Kidney capillary endothelial cell (primary cell): Measurements from ENCODE around the gene RMDN3.

ENCODE experiments used
- DNase-seq: peaks from one replicate; pipeline ENCODE4 v3.0.0-alpha.2; 2018; ENCODE audit warnings: low spot score

Gene RMDN3

DNA sequence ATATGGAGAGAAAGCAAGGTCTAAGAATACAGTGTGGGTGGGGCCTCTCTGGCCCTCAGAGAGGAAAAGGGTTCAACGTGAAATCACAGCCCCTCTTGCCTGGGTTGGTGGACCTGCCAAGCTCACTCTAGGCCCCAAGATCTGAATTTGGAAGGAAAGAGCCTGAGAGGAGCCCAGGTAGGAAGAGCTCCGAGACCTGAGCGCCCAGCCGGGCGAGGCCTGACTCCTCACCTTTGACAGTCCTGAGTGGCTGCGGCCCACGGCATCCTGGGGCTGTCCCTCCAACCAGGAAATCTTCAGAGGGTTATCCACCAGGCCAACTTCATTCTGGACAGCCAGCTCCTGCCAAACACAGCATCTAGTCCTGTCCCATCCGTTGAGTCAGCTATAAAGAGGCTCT lies 18.4 kb upstream of the RMDN3 start:
- no peak for DNase-seq

- no peak for DNase-seq
Measured at GRCh38 chr15:40772014-40772413, 17.0 kb upstream of the RMDN3 start.

DNA sequence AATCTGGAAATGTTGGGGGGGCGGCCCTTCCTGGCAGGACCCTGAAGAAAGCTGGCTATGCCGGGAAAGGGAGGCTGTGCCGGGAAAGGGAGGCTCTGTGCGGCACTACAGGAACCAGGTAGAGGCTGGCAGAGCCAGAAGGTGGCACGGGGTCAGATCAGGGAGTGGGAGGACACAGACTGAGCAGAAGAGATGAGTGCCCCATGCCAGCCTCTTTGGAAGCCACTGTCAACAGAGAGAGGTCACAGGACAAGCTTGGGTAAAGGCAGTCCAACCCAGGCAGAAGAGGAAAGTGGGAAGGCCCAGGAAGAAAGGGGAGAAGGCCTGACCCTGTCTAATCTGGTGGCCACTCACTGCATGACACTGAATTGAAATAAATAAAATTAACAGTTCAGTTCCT lies 16.2 kb upstream of the RMDN3 start:
- DNase-seq, result no peak

GRCh38 chr15:40770147-40770721 lies 15.2 kb upstream of the RMDN3 start:
- no peak for DNase-seq

- no peak for DNase-seq
Measured at GRCh38 chr15:40769274-40770146, 14.5 kb upstream of the RMDN3 start, which contains the start of gene C15orf62. Gene C15orf62 (plus strand): TSS chr15:40769980. CDS start chr15:40770496, 516 bp downstream.

- no peak for DNase-seq
Measured at GRCh38 chr15:40768521-40769273, 13.6 kb upstream of the RMDN3 start.

DNA sequence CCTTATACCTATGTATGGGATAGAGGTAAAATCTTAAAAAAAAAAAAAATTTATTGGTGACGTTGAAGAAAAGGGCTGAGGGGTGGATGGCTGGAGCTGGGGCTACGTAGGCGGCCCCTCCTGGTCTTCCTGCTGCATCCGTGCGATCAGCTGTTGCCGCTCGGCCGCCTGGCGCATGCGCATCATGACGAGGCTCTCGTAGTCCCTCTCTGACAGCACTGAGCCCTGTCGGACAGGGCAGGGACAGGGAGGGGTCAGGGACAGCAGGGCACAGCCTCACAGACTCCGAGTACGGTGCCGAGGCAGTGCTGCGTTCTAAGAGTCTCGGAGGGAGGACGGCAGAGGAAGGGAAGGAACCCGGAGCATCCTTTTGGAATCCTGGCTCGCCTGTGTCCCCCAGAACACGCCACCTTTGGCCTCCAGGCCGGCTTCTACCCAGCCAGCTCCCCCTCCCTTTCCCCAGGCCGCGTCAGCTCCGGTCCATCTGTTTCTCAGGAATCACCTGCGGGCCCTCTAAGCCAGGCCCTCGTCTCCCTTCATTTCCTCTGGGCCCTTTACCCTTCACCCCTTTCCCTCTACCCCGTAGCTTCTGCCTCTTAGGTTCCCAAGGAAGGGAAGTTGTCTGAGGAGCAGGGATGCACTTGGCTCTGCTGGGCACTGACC lies 12.9 kb upstream of the RMDN3 start:
- no peak for DNase-seq

DNA sequence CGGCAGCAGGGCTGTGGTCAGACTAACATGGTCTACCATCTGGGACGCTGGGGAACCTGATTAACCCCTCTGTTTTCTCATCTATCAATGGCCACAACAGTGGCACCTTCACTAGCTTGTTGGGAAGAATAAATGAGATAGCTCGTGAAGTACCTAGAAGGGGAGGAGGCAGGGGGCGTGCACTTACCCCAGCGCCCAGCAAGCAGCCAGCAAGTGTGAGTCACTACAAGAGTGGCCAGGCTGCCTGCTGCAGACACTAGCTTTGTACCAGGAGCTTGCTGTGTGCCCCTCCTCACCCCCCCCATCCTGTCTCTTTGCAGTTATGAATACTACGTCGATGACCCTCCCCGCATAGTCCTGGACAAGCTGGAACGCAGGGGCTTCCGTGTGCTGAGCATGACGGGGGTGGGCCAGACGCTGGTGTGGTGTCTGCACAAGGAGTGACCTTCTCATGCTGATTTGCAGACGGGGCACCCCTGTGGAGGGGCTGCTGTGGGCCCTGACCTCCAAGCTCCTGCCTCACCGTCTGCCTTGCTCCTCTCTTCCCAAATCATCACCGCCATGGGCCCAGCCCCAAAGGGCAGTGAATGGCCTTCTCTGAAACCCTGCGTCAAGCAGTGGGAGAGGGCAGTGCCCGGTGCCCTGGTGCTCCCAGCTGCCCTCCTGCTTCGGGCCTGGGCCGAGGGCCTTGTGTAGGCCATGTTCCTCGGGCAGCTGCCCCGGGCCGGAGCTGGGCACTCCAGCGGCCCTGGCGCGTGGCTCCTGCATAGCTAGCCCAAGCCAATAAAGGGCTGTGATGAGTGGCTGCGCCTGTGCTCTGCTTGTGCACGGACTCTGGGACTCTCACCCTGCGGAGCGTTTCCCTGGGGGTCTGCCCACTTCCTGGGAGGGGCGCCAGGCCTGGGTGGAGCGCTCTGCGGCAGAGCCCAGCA lies 12.1 kb upstream of the RMDN3 start:
- DNase-seq, result no peak

GRCh38 chr15:40766194-40766815 lies 11.3 kb upstream of the RMDN3 start:
- DNase-seq, result no peak

DNA sequence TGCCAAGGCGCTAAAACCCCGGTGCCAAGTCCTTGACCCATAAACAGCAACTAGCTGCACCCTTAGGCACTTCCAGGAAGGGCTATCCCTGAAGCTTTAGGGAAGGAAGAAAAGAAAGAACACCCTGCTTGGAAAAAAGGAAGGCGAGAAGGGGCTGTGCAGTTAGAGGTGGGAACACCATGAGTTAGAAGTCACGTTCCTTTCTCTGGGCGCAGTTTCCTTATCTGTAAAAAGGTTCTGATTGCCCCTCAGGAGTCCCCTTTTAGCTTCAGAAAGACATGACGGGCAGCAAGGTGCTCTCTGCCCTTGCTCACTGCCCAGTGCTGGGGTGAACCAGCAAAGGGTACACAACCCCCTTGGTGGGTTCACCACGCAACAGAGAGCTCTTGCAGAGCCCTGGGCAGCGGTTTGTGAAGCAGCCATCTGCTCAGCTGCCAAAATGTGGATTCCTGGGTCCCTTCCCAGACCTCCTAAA lies 9.6 kb upstream of the RMDN3 start:
- DNase-seq, result no peak

DNA sequence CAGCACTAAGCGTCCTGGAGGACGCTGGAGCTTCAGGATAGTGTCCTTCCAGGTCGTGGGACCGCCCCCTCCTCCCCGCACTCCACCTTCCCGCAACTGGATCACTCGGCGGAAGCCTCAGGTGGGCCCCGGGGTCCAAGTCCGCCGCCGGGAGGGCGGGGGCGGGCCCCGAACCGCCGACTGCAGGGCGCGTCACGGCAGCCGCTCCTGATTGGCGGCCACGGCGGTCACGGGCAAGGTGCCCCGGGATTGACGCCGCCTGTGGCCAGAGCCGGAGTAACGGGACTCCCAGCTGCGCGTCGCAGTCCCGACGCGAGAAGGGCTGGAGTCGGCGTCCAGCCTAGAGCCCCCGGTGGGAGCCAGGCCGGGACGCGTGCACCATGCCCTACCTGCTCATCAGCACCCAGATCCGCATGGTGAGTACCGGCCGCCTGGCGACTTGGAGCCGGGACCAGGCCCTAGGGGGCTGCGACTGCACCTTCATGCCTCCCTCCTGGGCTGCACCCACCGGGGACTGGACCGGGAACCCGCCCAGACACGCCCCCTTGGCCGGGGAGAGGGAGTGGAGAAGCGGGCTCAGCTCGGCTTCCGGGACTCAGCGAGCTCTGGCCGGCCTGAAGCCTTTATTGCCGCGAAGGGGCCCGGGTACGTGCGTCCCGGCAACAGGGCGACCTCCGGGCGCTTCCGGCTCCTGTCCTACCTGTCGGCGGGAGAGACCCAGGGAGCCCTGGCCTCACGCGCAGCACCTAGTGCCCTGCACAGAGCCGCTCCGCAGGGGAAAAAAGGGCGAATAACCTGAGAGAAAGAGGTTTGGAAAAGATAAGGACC lies 9.0 kb upstream of the RMDN3 start, which contains the start of gene GCHFR:
GCHFR (plus strand) TSS at position 268 of the 828 bp plus-strand sequence; CDS start at position 381, 113 bp downstream.
- DNase-seq, result no peak

DNA sequence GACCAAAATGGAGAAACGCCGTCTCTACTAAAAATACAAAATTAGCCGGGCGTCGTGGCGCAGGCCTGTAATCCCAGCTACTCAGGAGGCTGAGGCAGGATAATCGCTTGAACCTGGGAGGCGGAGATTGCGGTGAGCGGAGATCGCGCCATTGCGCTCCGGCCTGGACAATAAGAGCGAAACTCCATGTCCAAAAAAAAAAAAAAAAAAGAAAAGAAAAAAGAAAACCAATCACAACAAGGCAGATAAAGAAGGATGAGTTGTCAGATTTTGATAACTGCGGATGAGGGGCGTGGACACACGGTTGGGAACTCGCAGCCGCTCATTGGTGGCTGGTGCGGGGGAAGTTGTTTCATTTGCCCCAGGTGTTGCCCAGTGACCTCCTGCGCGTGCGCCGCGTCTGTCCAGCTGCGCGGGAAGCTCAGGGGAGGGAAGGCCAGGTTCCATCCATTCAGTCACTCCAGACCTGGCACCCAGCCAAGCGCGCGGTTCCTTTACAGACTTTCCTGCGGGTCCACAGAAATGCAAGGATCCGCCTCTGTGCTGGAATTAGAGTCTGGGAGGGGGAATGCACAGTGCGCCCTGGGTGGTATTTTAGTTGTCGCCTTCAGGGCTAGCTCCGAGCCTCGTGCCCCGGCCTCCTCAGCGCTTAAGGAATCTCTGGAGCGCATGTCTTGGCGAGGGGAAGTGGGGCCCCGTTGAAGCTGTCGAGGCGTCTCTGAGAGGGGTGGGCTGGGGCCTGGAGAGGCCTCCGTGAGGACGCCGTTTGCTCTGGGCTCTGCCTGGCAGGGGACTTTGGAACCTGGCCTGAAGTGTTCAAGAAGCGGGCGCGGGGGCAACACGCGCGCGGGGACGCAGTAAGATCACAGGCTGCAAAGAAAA lies 8.1 kb upstream of the RMDN3 start:
- DNase-seq, result no peak

GRCh38 chr15:40759961-40760360 lies 4.9 kb upstream of the RMDN3 start:
- no peak for DNase-seq

- no peak for DNase-seq
Measured at GRCh38 chr15:40756938-40757337, 1.9 kb upstream of the RMDN3 start.

DNA sequence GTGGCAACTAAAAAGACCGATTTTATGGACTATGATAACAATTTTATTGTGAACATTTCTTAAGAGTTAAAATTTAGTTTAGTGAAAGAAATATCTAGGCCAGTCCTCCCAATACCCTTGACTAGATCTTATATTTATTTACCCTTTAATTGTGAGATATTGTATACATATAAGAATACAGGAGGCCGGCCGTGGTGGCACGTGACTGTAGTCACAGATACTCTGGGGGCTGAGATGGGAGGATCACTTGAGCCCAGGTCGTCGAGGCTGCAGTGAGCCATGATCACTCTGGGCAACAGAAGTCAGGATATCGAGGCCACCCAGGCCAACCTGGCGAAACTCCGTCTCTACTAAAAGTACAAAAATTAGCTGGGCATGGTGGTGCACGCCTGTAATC lies 756 bp upstream of the RMDN3 start:
- no peak for DNase-seq

DNA sequence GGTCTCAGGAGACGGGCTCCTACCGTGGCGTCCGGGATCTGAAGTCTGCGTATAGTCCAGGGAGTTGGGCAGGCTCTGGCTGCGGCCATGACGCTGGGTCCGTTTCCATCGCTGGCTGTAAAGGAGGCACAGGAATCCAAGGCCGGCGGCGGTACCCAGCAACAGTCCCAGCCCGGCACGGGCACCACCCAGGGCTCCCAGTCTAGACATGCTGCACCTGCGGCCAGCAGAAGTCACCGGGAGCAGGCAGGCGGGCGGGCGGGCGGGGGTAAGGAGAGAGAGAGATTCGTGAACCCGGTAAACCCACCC lies 526 bp downstream of the RMDN3 start:
- no peak for DNase-seq

DNA sequence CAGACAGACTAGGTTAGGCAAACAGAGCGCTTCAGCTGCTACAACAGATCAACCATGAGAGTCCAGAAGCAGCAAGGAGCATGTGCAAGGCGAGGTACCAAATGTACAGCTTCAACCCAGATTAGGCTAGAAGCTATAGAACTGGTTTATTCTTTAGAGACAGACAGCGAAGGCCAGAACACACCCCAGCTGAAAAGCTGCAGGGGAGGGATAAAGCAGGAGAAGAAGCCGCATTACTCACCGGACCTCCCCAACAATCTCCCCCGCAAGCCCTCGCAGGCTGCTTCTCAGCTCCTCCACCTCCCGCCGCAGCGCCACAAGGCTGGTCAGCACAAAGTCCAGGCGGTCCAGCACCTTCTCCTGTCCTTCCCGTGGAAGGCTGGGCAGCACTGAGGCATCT lies 3.3 kb downstream of the RMDN3 start:
- DNase-seq, result no peak

GRCh38 chr15:40750885-40751284 lies 4.2 kb downstream of the RMDN3 start:
- DNase-seq, result no peak

- DNase-seq, result no peak
Measured at GRCh38 chr15:40749151-40749630, 5.9 kb downstream of the RMDN3 start.
